SJSA1 (cell line): ENCODE data around the gene BORCS5. TPM values are rescaled to one million over a fixed set of nuclear protein-coding genes. Genes with fewer than 3 reads are reported as not detected.

Experiments
- DNase-seq, 2 experiments: peaks; one replicate each; pipeline ENCODE4 v3.0.0-alpha.2; 2015 to 2020; ENCODE audit warnings: low spot score in 2 of 2, low read depth in 1 of 2
- H3K27ac ChIP-seq: fragments of 250-450 bp; sonication (Bioruptor Pico); 2 replicates; pipeline ENCODE4 v1.5.1; 2020; ENCODE audit warnings: mild to moderate bottlenecking, moderate library complexity
- H3K27me3 ChIP-seq: fragments of 250-450 bp; sonication (Bioruptor Pico); replicated peaks from 2 replicates; pipeline ENCODE4 v1.5.1; 2020; ENCODE audit warnings: mild to moderate bottlenecking, moderate library complexity
- H3K36me3 ChIP-seq: fragments of 250-450 bp; sonication (Bioruptor Pico); 2 replicates; pipeline ENCODE4 v1.5.1; 2020; ENCODE audit warnings: mild to moderate bottlenecking
- H3K4me1 ChIP-seq: fragments of 250-450 bp; sonication (Bioruptor Pico); replicated peaks from 2 replicates; pipeline ENCODE4 v1.6.1; 2021; ENCODE audit warnings: mild to moderate bottlenecking
- H3K4me3 ChIP-seq: fragments of 250-450 bp; sonication (Bioruptor Pico); 2 replicates; pipeline ENCODE4 v1.5.1; 2020; ENCODE audit warnings: mild to moderate bottlenecking
- H3K9me3 ChIP-seq: fragments of 250-450 bp; sonication (Bioruptor Pico); replicated peaks from 2 replicates; pipeline ENCODE4 v1.5.1; 2020; ENCODE audit warnings: mild to moderate bottlenecking
- total RNA-seq: library from RNA; depleted of rRNA; stranded (reverse); fragments of >200 nt; shearing (Covaris generic); gene quantifications from 2 replicates; pipeline ENCODE4 v1.2.3, GENCODE V29; 2014

The BORCS5 gene
- total RNA-seq, 1 experiment from 2014 or later, result 6.1 TPM

DNA sequence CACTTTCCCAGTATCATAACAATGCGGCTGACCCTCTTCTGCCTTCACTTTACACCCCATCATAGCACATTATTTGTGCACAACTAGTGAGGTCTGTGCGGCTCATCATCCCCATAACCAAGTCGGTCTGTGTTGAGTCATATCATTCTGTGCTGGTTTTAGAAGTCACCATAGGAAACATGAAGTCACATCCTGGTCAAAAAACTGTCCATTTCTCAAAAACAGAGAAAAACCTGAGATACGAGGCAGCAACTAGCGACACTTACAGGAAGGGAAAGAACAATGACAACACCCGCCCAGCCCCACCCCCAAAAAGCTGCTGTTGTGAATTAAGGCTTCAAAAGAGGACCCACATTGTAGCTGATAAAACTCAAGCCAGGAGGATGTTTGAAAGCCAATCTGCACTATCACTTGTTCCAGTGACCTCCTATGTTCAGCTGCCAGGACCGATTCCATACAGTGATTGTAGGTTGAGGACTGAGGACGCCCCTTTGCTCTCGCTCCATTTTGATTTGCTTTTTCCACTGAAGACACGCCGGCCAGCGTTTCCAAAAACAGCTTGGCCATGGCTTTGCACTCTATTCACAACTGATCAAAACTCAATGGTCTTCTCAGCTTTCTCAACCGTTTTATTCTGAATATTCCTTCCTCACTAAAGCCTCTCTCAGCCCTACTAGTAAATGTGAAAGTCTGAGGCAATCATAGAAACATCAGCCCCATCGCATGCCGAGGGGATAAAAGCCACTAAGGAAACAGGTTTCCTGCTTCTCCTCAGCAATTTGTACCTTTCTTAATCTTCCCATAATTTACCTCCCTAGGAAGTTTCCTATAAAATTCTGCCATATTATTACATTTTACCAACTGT is 118.3 kb downstream of the BORCS5 start:
- no peaks in the 10 kb centered on the region for H3K4me1 ChIP-seq

DNA sequence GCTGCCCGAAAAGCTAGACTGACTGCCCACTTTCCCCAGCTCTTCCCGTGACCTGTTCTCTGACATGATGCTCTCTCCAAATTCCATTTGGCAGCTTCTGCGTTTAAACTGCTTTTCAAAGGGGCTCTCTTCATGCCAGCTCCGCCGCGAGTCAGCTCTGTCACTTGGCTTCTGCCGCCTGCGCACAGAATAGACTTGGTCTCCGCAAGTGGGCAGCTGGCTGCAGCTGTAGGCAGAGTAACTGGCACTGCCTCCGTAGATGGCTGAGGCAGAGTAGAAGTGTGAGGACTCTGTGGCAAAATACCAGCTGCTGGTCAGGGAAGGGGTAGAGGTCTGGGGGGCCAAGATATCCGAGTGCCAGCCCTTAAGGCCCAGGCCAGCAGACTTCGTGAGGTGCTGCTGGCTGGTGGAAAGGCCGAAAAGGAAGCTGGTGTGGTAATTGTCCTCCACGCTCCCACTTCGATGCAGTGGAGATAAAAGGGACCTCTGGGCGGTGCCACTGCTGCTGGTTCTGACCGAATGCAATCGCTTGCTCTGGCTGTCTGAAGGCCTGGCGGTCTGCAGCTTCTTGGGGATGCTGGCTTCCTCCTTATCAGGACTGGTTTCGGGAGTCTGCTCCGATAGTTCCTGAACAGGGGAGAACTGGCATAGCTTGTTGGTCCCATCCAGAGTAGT is 120.1 kb downstream of the BORCS5 start:
- peaks cover 24% of the 10 kb centered on the region for H3K36me3 ChIP-seq
- H3K9me3 ChIP-seq, result no peaks in the 10 kb centered on the region
- H3K27me3 ChIP-seq, result no peaks in the 10 kb centered on the region
- no peaks in the 10 kb centered on the region for H3K4me1 ChIP-seq
- DNase-seq, result no peak
- no peak overlapping the region for H3K4me3 ChIP-seq
- no peak overlapping the region for H3K27ac ChIP-seq

More for the DNA sequence above, 118.3 kb downstream of the BORCS5 start:
- Histone ChIP-seq H3K27ac (no peak overlapping the region), H3K4me3 (no peak overlapping the region), H3K9me3 (no peaks in the 10 kb centered on the region), H3K36me3 (peaks cover 20% of the 10 kb centered on the region), H3K27me3 (no peaks in the 10 kb centered on the region)
- DNase-seq, result no peak

DNA sequence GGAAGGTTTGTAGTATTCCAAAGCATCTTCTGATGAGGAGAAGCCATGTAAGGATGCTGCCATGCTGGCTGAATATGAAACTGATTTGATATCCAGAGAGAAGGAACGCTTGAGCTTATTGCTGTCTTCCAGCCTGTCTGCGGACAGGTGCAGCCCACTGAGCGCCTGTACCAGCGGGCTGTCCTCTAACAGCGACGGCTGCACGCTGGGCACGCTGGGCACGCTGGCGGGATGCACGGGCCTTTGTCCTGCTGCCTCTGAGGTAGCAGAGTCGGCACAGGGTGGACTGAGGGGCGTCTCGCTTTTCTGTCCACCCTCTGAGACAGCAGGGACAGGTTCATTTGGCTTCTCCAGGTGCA is 120.6 kb downstream of the BORCS5 start:
- no peak for DNase-seq
- Histone ChIP-seq H3K27me3 (no peaks in the 10 kb centered on the region), H3K36me3 (peaks cover 24% of the 10 kb centered on the region), H3K4me3 (no peak overlapping the region), H3K9me3 (no peaks in the 10 kb centered on the region), H3K27ac (no peak overlapping the region), H3K4me1 (no peaks in the 10 kb centered on the region)

DNA sequence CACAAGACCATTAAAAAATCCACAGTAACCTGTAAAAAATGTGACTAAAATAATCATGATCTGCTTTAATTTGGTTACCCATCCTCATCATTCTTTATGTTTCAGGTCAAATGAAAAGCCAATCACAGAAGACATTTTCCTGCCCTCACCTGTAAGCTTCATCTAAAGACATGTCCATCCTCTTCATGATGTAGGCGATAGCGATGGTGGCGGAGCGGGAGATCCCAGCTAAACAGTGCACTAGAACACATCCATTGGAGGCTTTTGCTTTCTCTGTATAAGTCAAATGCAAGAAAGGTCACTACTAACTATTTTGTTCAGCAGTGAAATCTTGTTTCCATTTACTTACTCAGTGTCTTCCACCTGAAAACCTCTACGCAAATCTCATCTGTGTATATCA is 123.2 kb downstream of the BORCS5 start:
- Histone ChIP-seq H3K27ac (no peak overlapping the region), H3K4me3 (no peak overlapping the region), H3K27me3 (no peaks in the 10 kb centered on the region), H3K4me1 (no peaks in the 10 kb centered on the region), H3K36me3 (peaks cover 24% of the 10 kb centered on the region), H3K9me3 (no peaks in the 10 kb centered on the region)
- no peak for DNase-seq

DNA sequence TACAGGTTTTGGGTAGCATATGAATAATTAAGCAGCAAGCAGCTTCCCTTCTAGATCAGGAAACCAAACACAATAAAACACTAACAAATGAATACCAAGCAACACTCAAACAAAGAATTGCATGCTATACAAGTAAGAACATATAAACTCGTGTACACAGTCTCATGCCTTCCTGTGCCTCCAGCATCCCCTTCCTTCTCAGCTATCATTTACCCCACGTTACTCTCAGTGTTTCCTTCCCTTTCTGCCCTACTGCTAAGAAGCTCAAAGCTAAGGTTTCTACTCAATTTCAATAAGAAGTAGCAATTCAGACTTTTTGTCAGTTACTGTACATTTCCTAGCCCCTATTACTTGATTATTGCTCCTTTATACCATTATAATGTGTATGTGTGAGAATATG is 124.8 kb downstream of the BORCS5 start:
- Histone ChIP-seq H3K9me3 (no peaks in the 10 kb centered on the region), H3K27ac (no peak overlapping the region), H3K36me3 (peaks cover 20% of the 10 kb centered on the region), H3K27me3 (no peaks in the 10 kb centered on the region), H3K4me3 (no peak overlapping the region), H3K4me1 (no peaks in the 10 kb centered on the region)
- no peak for DNase-seq

DNA sequence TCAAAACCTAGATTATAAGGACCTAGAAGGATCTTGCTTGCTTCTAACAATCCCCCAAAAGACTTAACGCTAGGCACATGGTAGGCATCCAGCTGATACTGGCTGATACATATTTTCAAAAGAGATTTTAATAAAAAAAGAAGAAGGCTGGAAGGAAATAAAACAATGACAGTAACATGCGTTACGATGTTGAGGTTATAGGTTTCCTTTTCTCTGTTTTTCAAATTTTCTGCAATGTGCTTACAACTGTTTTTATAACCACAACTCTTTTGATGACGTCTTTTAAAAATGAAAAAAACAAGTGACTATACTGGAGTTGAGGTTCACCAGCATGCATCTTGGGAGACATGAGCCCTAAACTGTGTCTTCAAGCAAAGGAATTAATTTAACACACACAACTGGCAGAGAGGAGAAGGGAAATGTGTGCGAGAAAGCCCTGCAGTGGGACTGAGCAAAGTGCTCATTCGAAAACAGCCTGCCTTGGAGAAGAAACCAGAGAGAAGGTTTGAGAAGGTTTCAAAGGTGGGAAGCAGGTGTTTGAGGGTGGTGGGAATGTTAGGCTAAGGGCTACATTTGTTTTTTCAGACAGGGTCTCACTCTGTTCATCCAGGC is 125.4 kb downstream of the BORCS5 start:
- DNase-seq, result no peak
- H3K27me3 ChIP-seq, result no peaks in the 10 kb centered on the region
- no peaks in the 10 kb centered on the region for H3K4me1 ChIP-seq
- H3K27ac ChIP-seq, result no peak overlapping the region
- no peaks in the 10 kb centered on the region for H3K9me3 ChIP-seq
- peaks cover 17% of the 10 kb centered on the region for H3K36me3 ChIP-seq
- H3K4me3 ChIP-seq, result no peak overlapping the region

DNA sequence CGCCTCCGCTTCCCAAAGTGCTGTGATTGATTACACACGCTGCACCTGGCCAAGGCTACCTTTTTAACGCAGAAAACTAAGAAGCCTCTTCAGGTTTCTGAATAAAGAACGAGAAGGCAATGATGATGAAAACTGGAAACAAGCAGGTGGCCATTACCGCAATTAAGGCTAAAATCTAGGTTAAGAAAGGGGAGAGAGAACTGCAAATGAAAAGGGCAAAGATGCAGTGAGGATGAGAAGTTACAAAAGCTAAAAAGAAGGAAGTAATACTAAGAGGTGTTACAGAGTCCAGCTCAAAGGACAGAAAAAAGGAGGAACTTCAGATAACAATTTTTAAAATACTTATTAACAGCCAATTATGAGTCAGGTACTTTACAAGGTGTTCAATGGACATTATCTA is 126.1 kb downstream of the BORCS5 start:
- Histone ChIP-seq H3K27ac (no peak overlapping the region), H3K36me3 (peaks cover 12% of the 10 kb centered on the region), H3K4me1 (no peaks in the 10 kb centered on the region), H3K9me3 (no peaks in the 10 kb centered on the region), H3K4me3 (no peak overlapping the region), H3K27me3 (no peaks in the 10 kb centered on the region)
- no peak for DNase-seq

DNA sequence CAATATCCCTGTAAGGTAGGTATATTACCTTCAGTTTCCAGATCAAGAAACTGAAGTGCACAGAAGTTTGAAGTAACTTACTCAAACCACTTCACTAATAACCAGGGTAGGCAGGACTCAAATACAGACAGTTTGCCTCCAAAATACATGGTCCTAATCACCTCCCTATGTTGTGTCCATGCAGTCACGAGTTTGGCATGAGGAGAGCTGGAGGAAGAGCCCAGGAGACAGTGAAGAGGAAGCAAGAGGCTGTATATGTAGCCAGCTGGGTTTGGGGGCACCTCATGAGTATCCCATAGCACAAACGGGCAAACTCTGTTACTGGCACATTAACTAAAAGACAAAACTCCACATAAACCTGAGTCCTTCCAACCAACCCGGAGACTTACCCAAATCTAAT is 126.6 kb downstream of the BORCS5 start:
- H3K4me3 ChIP-seq, result no peak overlapping the region
- peaks cover 12% of the 10 kb centered on the region for H3K36me3 ChIP-seq
- H3K27me3 ChIP-seq, result no peaks in the 10 kb centered on the region
- no peak for DNase-seq
- H3K27ac ChIP-seq, result no peak overlapping the region
- H3K4me1 ChIP-seq, result no peaks in the 10 kb centered on the region
- no peaks in the 10 kb centered on the region for H3K9me3 ChIP-seq

DNA sequence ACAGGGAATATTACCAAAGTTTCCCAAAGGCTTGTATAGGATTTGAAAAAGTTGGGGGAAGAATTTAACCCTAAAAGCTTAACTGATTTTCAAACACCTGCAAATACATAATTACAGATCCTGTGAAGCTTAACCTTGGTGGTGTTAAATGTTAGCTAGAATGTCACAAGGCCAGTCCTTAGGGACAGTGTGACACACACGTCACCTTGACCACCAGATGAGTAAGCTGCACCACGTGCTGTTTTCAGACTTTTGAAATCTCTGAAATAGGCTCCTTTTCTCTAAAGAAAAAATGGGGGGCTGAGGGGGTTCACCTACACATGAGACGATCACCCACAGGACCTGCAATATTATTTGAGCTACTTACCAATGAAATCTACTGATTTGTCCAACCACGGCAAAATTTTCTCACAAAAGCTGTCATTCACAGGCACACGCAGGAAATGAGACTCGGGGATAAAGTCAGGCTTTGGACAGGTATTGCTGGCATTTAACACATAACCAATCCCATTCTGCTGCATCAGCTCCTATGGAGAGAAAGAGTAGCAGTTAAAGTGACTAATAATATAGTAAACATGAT is 129.9 kb downstream of the BORCS5 start:
- H3K27ac ChIP-seq, result no peak overlapping the region
- H3K4me1 ChIP-seq, result no peaks in the 10 kb centered on the region
- H3K27me3 ChIP-seq, result no peaks in the 10 kb centered on the region
- H3K9me3 ChIP-seq, result no peaks in the 10 kb centered on the region
- H3K4me3 ChIP-seq, result no peak overlapping the region
- DNase-seq, result no peak
- H3K36me3 ChIP-seq, result peaks cover 9% of the 10 kb centered on the region; the same call in 1 of the 2 replicates

DNA sequence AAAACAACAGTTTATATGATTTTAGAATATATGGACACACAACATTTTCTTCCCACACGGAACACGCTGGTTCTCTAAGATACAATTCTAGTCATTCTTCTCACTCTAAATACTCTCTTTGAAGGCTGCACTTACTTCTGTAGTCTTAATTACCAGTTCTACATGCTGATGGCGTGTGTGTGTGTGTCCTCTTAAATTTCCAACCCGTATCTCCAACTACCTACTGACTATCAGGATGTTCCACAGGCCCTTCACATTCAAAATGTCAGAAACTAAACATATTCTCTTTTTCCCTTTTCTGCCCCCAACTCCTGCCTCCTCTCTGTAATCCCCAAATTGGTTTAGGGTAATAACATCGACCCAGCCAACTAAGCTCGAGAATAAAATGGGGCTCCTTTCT is 130.6 kb downstream of the BORCS5 start:
- Histone ChIP-seq H3K27me3 (no peaks in the 10 kb centered on the region), H3K4me3 (no peak overlapping the region), H3K27ac (no peak overlapping the region), H3K4me1 (no peaks in the 10 kb centered on the region), H3K36me3 (peaks cover 9% of the 10 kb centered on the region; the same call in 1 of the 2 replicates), H3K9me3 (no peaks in the 10 kb centered on the region)
- DNase-seq, result no peak

DNA sequence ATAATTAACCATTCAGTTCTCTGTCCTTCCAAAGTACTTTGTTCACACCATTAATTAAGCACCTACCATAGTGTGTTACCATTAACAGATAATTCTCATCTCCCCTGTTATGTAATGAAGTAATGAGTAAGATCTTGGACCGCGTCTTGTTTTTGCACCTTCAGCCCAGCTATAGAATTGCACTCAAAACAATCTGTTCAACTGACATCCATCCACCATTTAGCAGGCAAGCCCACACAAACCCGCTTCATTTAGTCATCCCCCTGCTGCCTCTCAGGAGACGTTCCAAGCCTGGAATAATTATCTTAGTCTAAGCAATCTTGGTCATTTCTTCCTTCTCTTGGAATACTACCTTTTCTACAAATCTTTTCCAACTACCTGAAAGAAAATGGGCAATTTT is 131.4 kb downstream of the BORCS5 start:
- no peaks in the 10 kb centered on the region for H3K27me3 ChIP-seq
- no peaks in the 10 kb centered on the region for H3K4me1 ChIP-seq
- peaks cover 9% of the 10 kb centered on the region; the same call in 1 of the 2 replicates for H3K36me3 ChIP-seq
- DNase-seq, result no peak
- H3K4me3 ChIP-seq, result no peak overlapping the region
- H3K27ac ChIP-seq, result no peak overlapping the region
- H3K9me3 ChIP-seq, result no peaks in the 10 kb centered on the region

DNA sequence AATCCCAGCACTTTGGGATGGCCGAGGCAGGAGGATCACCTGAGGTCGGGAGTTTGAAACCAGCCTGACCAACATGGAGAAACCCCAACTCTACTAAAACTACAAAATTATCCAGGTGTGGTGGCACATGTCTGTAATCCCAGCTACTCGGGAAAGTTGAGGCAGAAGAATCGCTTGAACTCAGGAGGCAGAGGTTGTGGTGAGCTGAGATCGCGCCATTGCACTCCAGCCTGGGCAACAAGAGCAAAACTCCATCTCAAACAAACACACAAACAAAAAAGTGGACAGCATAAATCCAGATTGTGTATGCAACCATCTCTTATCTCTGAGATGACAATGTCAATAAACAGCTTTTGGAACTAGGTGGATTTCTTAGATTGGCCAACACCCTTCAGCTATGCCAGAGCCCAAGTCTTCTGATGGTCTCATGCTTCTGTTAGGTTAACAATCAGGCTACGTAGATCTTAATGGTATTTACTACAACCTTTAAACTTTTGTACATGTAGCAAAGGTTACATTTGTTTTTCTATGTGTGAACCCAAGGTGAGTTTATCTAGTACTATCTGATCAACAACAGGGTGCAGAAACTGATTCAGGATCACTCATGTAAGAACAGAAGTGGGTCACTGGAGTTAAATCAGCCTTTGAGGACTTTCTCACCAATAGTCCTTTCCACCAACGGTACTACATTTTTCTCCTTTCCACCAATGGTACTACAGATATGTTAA is 132.1 kb downstream of the BORCS5 start:
- H3K36me3 ChIP-seq, result peaks cover 9% of the 10 kb centered on the region; the same call in 1 of the 2 replicates
- no peak for DNase-seq

DNA sequence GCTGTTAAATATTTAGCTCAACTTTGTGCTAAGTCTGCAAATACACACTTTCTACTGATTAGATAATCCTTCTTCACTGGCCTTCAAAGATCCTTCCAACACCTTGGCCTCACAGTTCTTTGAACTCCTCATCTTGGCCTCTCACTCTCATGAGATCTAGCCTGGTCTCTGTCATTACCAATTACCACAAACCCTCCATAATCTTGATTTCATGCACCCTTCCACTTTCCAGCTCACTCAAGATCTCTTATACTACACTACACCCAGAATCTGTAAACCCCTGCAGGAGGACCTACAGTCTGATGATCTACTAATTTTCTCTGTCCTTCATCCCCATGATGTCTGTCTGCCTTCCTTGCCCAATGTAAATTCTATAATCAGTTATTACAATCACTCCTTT is 134.7 kb downstream of the BORCS5 start:
- Histone ChIP-seq H3K27me3 (no peaks in the 10 kb centered on the region), H3K4me3 (no peak overlapping the region), H3K36me3 (peaks cover 2% of the 10 kb centered on the region; the same call in 1 of the 2 replicates)

More for the DNA sequence above, 132.1 kb downstream of the BORCS5 start:
- no peaks in the 10 kb centered on the region for H3K4me1 ChIP-seq
- H3K27ac ChIP-seq, result no peak overlapping the region
- no peaks in the 10 kb centered on the region for H3K9me3 ChIP-seq
- H3K27me3 ChIP-seq, result no peaks in the 10 kb centered on the region
- H3K4me3 ChIP-seq, result no peak overlapping the region

More for the DNA sequence above, 134.7 kb downstream of the BORCS5 start:
- no peaks in the 10 kb centered on the region for H3K9me3 ChIP-seq
- H3K4me1 ChIP-seq, result no peaks in the 10 kb centered on the region
- no peak overlapping the region for H3K27ac ChIP-seq
- no peak for DNase-seq
